Activated CD8-positive, alpha-beta memory T cell treated with anti-CD3 and anti-CD28 coated beads, Interleukin-2, amount 10 ng/mL, durations not matched to agents 7 days and 5 days (primary cell): Measurements from ENCODE around the gene BBX. TPM values are rescaled to one million over a fixed set of nuclear protein-coding genes. Genes with fewer than 3 reads are reported as not detected.
"Not testable (repeated sequence)": the region's sequence is repeated elsewhere in the genome, so short reads cannot be mapped to it uniquely, and the experiment has no call there.

ENCODE experiments used
- ATAC-seq: fragments of 150-1000 bp; cut with Tn5 transposase; one replicate; pipeline ENCODE4 v1.10.0; 2021; ENCODE audit warnings: moderate library complexity
- CTCF ChIA-PET: fragments of 350-600 bp; sonication (Branson Sonifier 250); formaldehyde crosslinking; loops from one replicate; lab custom pipeline; 2021; ENCODE audit warnings: antibody characterized with exemption; lab: Charles Lee
- DNase-seq: peaks from one replicate; pipeline ENCODE4 v3.0.0-alpha.2; 2020
- H3K27ac Mint-ChIP-seq: one replicate; pipeline ENCODE4 v1.8.0; 2021; ENCODE audit warnings: mild to moderate bottlenecking, mixed read lengths
- H3K27me3 Mint-ChIP-seq: one replicate; pipeline ENCODE4 v1.8.0; 2021; ENCODE audit warnings: mixed read lengths
- H3K36me3 Mint-ChIP-seq: one replicate; pipeline ENCODE4 v1.8.0; 2021; ENCODE audit warnings: mild to moderate bottlenecking, mixed read lengths
- H3K4me1 Mint-ChIP-seq: one replicate; pipeline ENCODE4 v1.8.0; 2021; ENCODE audit warnings: mixed read lengths
- H3K4me3 Mint-ChIP-seq: one replicate; pipeline ENCODE4 v1.8.0; 2021; ENCODE audit warnings: mild to moderate bottlenecking, moderate library complexity, mixed read lengths
- H3K9me3 Mint-ChIP-seq: one replicate; pipeline ENCODE4 v1.8.0; 2022; ENCODE audit warnings: low read depth, mixed read lengths
- total RNA-seq, 2 experiments: library from RNA; stranded (reverse); gene quantifications; one replicate each; pipeline ENCODE4 v1.2.3, GENCODE V29; 2021

Gene BBX
- total RNA-seq, 2 experiments from 2014 or later: 37.0 to 39.4 TPM

DNA sequence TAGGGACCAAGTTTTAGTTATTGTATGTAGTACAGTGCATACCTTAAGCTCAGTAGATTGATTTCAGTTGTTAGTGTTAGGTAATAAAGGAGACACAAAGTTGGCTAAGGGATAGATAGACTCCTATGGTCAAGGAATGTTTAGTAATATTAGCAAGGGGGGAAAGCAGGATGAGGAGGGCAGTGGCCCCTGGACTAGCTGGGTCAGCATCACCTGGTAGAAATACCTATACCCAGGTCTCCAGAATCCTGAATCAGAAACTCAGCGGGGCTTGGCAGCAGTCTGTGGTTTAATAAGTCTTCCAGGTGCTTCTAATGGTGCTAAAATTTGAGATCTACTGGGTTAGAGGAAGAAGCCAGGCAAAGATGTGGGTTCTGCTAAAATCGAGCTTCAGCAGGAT lies 35.0 kb downstream of the BBX start:
- CTCF ChIA-PET: no interaction called here
- ATAC-seq: no peak
- no peak overlapping the region for H3K4me3 Mint-ChIP-seq
- H3K27me3 Mint-ChIP-seq: no peaks in the 10 kb centered on the region
- H3K36me3 Mint-ChIP-seq: no peaks in the 10 kb centered on the region
- DNase-seq: no peak
- no peaks in the 10 kb centered on the region for H3K4me1 Mint-ChIP-seq
- no peak overlapping the region for H3K27ac Mint-ChIP-seq
- H3K9me3 Mint-ChIP-seq: no peaks in the 10 kb centered on the region

DNA sequence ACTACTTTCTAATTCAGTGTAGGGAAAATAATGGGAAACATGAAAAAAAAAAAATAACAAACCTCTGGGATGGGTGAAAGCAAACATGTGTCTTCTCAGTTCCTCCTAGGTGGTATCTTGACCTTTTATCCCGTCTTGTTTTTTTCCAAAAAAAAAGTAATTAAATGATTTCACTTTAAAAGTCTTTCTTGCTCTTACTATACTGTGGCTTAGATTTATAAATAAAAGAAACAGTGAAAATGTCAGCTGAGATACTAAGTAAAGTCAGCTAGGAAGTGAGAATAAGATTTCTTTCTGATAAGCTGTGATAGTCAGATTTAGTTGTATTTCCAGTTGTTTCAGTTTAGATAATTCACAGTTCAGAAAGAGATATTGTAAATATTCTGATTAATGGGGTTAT lies 37.4 kb downstream of the BBX start:
- no peak overlapping the region for H3K4me3 Mint-ChIP-seq
- H3K4me1 Mint-ChIP-seq: no peaks in the 10 kb centered on the region
- ATAC-seq (no peak), DNase-seq (no peak)
- no peak overlapping the region for H3K27ac Mint-ChIP-seq
- no peaks in the 10 kb centered on the region for H3K27me3 Mint-ChIP-seq
- H3K9me3 Mint-ChIP-seq: no peaks in the 10 kb centered on the region
- CTCF ChIA-PET: no interaction called here
- no peaks in the 10 kb centered on the region for H3K36me3 Mint-ChIP-seq

DNA sequence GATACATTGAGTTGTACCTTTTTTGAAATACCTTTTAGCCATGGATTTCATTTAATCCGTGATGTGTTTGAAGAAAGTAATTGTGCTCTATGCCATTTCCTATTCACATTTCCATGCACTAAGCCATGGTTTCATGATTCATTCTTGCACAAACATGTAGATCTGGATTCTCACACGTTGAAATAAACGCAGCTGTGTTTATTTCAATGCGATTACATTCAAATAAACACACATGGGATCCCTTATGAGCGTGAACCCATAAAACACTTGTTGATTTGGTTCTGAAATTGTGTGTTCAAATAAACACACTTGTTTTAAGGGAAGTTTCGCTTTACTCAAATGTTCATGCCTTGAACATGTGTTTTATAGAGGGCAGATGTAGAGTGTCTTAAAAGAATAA lies 39.2 kb downstream of the BBX start:
- Mint-ChIP-seq H3K4me1 (no peaks in the 10 kb centered on the region), H3K4me3 (no peak overlapping the region), H3K36me3 (no peaks in the 10 kb centered on the region), H3K27ac (no peak overlapping the region), H3K9me3 (no peaks in the 10 kb centered on the region), H3K27me3 (no peaks in the 10 kb centered on the region)
- no peak for ATAC-seq
- no peak for DNase-seq
- CTCF ChIA-PET: no interaction called here

DNA sequence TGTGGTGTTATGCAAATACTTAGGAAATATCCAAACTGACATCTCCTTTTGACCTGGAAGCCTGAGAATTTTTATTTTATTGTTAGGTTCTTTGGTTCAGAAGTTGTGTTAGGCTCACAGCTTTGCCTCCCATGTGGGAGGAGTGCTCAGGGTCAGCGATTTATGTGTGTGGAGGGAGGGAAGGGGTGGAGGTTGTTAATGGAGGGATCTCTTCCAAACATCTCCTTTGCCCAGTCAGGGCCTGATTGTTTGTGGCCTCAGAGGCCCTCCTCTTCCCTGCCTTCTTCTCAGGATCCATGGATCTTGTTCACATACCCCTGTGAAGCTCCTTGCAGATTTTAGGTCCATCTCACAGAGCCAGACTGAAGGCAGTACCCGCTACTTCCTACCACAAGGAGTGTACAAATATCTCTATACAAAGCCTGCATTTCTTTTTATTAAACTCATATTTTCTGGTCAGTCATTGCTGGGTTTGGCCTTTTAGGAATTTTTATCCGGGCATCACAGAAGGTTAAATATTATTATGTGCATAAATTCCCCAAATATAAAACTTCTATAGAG lies 40.3 kb downstream of the BBX start:
- no peak for DNase-seq
- CTCF ChIA-PET: no interaction called here
- no peaks in the 10 kb centered on the region for H3K9me3 Mint-ChIP-seq
- no peaks in the 10 kb centered on the region for H3K36me3 Mint-ChIP-seq
- no peaks in the 10 kb centered on the region for H3K27me3 Mint-ChIP-seq
- no peak overlapping the region for H3K4me3 Mint-ChIP-seq
- no peak overlapping the region for H3K27ac Mint-ChIP-seq
- no peak for ATAC-seq
- no peaks in the 10 kb centered on the region for H3K4me1 Mint-ChIP-seq

DNA sequence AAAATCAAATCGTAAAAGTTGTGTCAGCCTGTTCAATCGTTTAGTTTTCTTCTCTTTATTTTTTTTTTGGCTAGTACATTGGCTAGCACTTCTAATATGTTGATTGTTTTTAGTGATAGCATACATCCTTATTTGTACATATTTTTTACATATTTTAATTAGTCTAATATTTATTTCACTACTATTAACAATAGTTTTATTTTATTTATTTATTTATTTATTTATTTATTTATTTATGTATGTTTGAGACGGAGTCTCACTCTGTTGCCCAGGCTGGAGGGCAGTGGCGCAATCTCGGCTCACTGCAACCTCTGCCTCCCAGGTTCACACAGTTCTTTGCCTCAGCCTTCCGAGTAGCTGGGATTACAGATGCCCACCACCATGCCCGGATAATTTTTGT lies 42.5 kb downstream of the BBX start:
- H3K27me3 Mint-ChIP-seq, DNase-seq, H3K4me1 Mint-ChIP-seq, H3K4me3 Mint-ChIP-seq, H3K9me3 Mint-ChIP-seq, CTCF ChIA-PET, ATAC-seq, H3K27ac Mint-ChIP-seq, H3K36me3 Mint-ChIP-seq: not testable (repeated sequence)

DNA sequence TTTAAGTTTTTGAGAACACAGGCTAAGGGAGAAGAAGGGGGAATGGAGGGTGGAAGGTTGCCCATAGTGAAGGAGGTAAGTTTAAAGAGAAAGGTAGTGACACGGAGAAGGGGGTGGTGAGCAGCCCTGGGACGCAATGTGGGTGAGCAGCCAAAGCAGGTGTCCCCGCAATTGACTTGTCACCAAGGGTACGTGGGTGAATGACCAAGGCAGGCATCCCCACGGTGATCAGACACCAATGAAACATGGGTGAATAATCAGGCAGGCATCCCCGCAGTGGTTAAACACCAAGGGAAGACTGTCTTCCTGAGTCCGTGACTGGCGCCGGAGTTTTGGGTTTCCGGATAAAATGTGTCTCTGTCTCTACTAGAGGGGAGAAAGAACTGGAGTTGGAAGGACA lies 48.3 kb downstream of the BBX start:
- H3K27ac Mint-ChIP-seq, ATAC-seq, DNase-seq, CTCF ChIA-PET, H3K27me3 Mint-ChIP-seq, H3K9me3 Mint-ChIP-seq, H3K36me3 Mint-ChIP-seq, H3K4me3 Mint-ChIP-seq, H3K4me1 Mint-ChIP-seq: not testable (repeated sequence)

DNA sequence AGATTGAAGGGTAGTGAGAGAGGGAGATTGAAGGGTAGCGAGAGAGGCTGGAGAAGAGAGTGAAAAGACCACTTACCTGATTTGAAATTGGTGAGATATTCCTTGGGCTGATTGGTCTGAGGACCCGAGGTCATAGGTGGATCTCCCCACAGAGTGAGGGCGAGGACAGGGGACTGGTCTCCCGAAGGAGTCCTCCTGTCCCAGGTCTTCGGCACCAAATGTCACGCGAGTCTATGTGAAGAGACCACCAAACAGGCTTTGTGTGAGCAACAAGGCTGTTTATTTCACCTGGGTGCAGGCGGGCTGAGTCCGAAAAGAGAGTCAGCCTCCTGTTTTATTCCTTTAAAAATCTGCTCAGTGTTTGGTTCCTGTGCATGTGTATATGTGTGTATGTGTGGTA lies 48.7 kb downstream of the BBX start:
- H3K27me3 Mint-ChIP-seq, H3K4me1 Mint-ChIP-seq, CTCF ChIA-PET, H3K9me3 Mint-ChIP-seq, ATAC-seq, H3K36me3 Mint-ChIP-seq, DNase-seq, H3K4me3 Mint-ChIP-seq, H3K27ac Mint-ChIP-seq: not testable (repeated sequence)

DNA sequence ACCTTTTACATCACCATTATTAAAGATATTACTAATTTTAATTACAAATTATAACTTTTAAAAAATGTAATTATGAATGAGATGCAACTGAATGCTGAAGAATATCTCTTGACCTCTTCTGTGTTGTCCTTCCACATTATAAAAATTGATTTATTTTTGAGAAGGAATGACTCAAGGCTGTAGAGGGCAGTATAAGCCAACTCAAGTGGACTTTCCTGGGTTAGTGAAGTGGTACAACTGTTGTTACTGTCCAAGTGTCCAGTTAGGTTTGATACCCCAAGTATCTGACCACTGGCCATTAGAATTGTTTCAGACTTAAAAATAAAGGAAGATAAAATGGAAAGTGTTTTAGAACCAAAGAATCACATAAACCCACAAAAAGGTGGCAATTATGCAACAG lies 51.9 kb downstream of the BBX start:
- CTCF ChIA-PET: interaction anchor here (0.6 to 2.7 kb wide), 8 partner anchors 21 to 166 kb away, joined by 3 to 9 read pairs (median 4); no protein-coding TSS in a partner anchor
- peak; percentile 51 for ATAC-seq
- no peak overlapping the region for H3K4me3 Mint-ChIP-seq
- H3K27me3 Mint-ChIP-seq: no peaks in the 10 kb centered on the region
- no peaks in the 10 kb centered on the region for H3K9me3 Mint-ChIP-seq
- H3K4me1 Mint-ChIP-seq: peaks cover 3% of the 10 kb centered on the region
- H3K36me3 Mint-ChIP-seq: no peaks in the 10 kb centered on the region
- DNase-seq: no peak
- no peak overlapping the region for H3K27ac Mint-ChIP-seq

DNA sequence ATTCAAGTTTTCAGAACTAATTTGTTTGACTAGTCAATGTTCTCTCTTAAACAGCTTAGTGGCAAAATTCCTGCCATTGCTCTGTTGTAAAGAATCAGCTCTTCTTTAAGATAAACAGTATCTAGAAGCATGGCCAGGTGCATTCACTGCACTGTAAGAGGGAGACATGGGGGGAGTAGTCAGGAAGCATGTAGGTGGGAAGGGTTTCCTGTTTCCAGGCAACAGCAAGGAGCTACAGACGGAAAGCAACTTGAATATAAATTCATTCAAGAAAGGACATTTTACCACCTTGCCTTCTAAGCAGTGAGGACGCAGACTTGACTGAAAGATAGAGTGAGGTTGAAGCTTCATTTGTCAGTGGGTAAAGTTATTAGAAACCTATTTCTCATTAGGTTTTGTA lies 55.3 kb downstream of the BBX start:
- no peaks in the 10 kb centered on the region for H3K27me3 Mint-ChIP-seq
- no peak overlapping the region for H3K27ac Mint-ChIP-seq
- DNase-seq (no peak), ATAC-seq (no peak)
- H3K4me3 Mint-ChIP-seq: no peak overlapping the region
- no peaks in the 10 kb centered on the region for H3K9me3 Mint-ChIP-seq
- H3K36me3 Mint-ChIP-seq: no peaks in the 10 kb centered on the region
- CTCF ChIA-PET: no interaction called here
- peaks cover 3% of the 10 kb centered on the region for H3K4me1 Mint-ChIP-seq

DNA sequence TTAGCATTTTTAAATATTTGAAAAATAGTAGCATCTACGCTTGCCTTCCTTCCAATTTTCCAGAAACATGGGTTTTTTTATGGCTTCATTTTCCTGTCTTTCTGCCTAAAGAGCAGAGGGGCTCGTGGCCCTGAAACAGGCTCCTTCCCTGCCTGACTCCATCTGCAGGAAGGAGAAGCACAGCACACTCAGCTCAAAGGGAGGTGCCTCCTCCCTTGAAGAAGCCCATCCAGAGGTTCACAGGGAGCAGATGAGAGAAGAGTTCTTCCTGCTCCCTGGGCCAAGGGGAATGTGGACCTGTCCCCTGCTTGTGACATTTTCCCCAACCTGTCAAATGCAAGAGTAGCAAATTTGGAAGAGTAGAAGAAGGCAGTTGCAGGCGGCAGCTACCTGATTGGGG lies 55.8 kb downstream of the BBX start:
- DNase-seq (no peak), ATAC-seq (no peak)
- no peaks in the 10 kb centered on the region for H3K27me3 Mint-ChIP-seq
- H3K36me3 Mint-ChIP-seq: no peaks in the 10 kb centered on the region
- CTCF ChIA-PET: interaction anchor here (1.8 kb wide), 1 partner anchor 16 kb away, joined by 5 read pairs; no protein-coding TSS in a partner anchor
- no peak overlapping the region for H3K27ac Mint-ChIP-seq
- peaks cover 3% of the 10 kb centered on the region for H3K4me1 Mint-ChIP-seq
- H3K4me3 Mint-ChIP-seq: no peak overlapping the region
- H3K9me3 Mint-ChIP-seq: no peaks in the 10 kb centered on the region

DNA sequence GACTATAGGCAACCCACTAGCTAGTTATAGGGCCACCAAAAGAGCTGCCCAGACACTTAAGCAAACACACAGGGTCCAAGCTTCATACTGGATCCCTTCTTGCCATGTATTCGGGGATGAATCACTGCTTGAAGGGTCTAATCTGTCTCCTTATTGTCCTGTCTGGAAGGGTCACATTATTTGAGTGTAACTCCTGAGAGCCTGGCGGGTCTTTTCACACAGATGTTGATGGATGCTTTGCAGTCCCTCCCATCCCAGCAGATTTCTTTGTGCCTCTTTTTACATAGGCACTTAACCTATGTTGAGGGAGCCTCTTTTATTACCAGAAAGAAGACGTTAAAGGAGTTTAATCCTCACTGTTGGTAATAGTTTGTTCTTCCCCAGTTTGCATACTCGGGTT lies 56.6 kb downstream of the BBX start:
- no peaks in the 10 kb centered on the region for H3K36me3 Mint-ChIP-seq
- no peaks in the 10 kb centered on the region for H3K9me3 Mint-ChIP-seq
- no peak for ATAC-seq
- no peak overlapping the region for H3K4me3 Mint-ChIP-seq
- CTCF ChIA-PET: interaction anchor here (1.3 to 1.8 kb wide), 2 partner anchors 15 to 18 kb away, joined by 3 to 5 read pairs; no protein-coding TSS in a partner anchor
- no peaks in the 10 kb centered on the region for H3K27me3 Mint-ChIP-seq
- H3K4me1 Mint-ChIP-seq: peaks cover 3% of the 10 kb centered on the region
- no peak for DNase-seq
- no peak overlapping the region for H3K27ac Mint-ChIP-seq

DNA sequence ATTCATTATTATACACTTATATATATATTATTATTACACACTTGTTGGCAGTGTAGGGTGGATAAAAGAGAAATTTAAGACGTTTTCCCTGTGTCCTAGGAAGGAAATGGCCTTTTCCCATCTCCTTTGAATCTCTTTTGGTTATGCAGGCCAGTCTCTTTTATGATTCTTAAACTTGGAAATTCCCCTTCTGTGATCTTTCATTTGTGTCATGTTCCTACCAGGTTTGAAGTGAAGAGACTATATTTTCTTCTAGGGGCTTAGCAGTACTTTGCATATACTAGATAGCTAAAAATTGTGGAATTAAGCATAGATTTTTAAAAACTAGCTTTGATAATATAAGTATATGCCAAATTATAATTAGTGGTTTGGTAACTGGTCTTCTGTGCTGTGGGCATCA lies 58.5 kb downstream of the BBX start:
- peaks cover 3% of the 10 kb centered on the region for H3K4me1 Mint-ChIP-seq
- CTCF ChIA-PET: no interaction called here
- ATAC-seq (no peak), DNase-seq (no peak)
- no peaks in the 10 kb centered on the region for H3K36me3 Mint-ChIP-seq
- no peak overlapping the region for H3K27ac Mint-ChIP-seq
- H3K27me3 Mint-ChIP-seq: no peaks in the 10 kb centered on the region
- no peaks in the 10 kb centered on the region for H3K9me3 Mint-ChIP-seq
- H3K4me3 Mint-ChIP-seq: no peak overlapping the region

DNA sequence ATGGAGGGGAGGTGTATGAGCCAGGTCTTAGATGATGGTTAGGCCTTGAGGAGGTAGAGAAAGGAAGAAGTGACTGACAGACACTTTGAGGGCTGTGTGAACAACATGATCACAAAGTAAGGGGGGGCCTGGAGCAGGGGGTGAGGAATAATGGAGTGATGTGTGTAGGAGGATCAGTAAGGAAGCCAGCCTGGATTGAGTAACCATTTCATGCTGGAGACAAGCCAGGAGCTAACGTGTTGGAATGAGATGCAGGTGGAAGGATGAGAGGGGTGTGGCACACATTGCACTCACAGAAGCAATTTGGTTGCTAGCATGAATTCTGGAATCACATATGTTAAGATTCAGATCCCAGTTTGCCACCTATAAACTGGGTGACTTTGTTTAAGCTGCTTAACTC lies 65.5 kb downstream of the BBX start:
- H3K27me3 Mint-ChIP-seq: no peaks in the 10 kb centered on the region
- CTCF ChIA-PET: interaction anchor here (1.1 kb wide), 1 partner anchor 11 kb away, joined by 3 read pairs; no protein-coding TSS in a partner anchor
- H3K9me3 Mint-ChIP-seq: no peaks in the 10 kb centered on the region
- H3K4me3 Mint-ChIP-seq: no peak overlapping the region
- H3K4me1 Mint-ChIP-seq: peaks cover 14% of the 10 kb centered on the region
- no peak overlapping the region for H3K27ac Mint-ChIP-seq
- DNase-seq (no peak), ATAC-seq (no peak)
- H3K36me3 Mint-ChIP-seq: peaks cover 3% of the 10 kb centered on the region

DNA sequence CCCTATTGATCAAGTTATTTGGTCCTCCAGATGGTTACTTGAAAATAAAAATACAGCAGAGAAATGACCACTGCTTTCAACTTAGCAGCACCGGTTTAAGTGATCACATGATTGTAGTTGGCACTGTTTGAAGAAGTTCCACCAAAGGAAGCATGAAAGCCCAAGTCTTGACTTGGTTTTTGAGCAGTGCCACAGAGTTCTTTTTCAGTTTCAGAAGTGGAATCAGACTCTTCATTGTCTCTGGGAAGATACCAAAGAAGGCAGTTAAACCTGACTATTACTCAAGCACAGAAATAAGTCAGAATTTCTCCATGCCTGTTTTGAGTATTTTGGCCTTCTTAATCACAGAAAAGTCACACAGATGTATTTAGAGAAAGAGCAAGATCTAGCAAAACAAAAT lies 66.7 kb downstream of the BBX start:
- no peak for DNase-seq
- H3K27ac Mint-ChIP-seq: no peak overlapping the region
- no peak for ATAC-seq
- H3K4me3 Mint-ChIP-seq: no peak overlapping the region
- H3K4me1 Mint-ChIP-seq: peaks cover 14% of the 10 kb centered on the region
- CTCF ChIA-PET: interaction anchor here (1.1 kb wide), 1 partner anchor 10 kb away, joined by 3 read pairs; no protein-coding TSS in a partner anchor
- H3K27me3 Mint-ChIP-seq: no peaks in the 10 kb centered on the region
- H3K36me3 Mint-ChIP-seq: peaks cover 3% of the 10 kb centered on the region
- H3K9me3 Mint-ChIP-seq: no peaks in the 10 kb centered on the region
